GM19468 (cell line): Measurements from ENCODE around the gene METTL23.

Experiments
- ATAC-seq: cut with Tn5 transposase; IDR thresholded peaks from one replicate; pipeline ENCODE4 v1.9.1; 2021; ENCODE audit warnings: mild to moderate bottlenecking, moderate library complexity, moderate number of reproducible peaks; ENCODE audit not compliant: unreplicated experiment; ENCODE audit errors: extremely low read depth

The METTL23 gene, protein sequence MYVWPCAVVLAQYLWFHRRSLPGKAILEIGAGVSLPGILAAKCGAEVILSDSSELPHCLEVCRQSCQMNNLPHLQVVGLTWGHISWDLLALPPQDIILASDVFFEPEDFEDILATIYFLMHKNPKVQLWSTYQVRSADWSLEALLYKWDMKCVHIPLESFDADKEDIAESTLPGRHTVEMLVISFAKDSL

DNA sequence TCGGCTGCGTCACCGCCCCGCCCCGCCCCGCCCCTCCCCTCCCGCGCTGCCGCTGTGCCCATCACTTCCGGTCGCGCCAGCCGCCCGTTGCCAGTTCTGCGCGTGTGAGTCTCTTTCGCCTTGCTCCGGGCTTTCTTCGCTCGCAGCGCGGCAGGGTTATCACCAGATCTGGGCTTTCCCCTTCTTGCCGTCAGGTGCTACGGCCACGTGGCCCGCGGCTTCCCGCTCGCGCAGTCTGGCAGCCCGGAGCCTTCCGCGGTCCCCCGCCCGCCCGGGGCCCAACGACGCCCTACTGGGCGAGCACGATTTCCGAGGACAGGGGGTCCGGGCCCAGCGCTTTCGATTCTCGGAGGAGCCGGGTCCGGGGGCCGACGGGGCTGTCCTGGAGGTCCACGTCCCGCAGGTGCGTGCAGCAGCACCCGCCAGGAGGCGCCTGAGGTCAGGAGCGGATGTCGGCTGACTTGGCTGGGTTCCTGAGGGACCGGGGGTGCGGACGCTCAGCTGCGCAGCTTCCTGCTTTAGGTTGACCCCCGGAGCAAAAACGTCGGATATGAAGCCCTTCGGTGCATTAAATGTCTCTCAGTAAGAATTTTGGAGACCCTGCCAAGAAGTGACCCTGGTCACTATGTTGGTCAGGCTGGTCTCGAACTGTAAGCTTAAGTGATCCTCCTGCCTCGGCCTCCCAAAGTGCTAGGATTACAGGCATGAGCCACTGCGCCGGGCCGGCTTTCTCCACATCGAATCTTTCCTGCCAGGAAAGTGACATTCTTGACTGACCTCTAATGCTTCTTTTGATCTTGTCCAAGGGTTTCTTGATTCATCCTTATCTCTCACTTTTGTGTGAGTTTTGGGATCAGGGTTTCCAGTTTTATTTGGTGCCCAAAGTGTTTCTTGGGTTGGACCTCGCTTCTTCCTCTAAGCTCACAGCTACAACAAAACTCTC is at the start of gene METTL23:
Gene METTL23, plus strand, starts transcription at position 64 of the 943 bp plus-strand sequence. CDS start 2,872 bp downstream, outside the sequence.
- ATAC-seq, result peak; percentile 44

DNA sequence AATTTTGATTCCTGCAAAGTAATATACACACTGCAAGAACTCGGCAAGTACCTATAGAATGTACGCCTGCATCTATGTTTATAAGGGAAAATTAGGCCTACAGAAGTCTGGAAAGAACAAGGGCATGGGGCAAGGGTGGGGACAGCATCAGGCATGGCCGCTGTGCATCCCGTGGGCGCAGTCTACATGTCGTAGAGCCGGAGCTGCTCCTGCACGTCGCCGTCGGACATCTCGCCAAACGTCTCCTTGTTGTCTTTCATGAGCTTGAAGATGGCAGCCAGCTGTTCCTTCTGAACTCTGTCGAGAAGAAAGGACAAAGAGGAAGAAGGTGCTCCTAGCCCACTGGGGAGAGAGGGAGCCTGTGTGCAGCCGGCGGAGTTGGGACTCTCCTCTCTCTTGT is 49.2 kb upstream of the METTL23 start:
- no peak for ATAC-seq

DNA sequence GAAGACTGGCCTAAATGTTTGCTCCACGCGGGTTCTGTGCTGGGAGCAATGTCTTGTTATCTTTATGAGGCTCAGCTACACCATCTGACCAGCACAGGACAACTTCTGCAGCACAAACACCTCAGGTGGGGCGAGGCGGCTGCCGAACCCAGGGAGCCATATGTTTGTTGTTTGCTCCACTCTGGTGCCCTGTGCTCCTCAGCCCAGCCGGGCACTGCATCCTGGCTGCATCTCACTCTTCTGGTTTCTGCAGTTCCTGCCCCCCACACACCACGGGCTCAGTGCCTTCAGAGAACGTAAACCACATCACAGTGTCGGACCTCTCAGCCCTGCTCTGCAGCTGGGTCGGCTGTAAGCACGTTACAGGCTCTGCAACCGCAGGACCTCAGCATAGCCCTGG is 48.3 kb upstream of the METTL23 start:
- ATAC-seq, result no peak

DNA sequence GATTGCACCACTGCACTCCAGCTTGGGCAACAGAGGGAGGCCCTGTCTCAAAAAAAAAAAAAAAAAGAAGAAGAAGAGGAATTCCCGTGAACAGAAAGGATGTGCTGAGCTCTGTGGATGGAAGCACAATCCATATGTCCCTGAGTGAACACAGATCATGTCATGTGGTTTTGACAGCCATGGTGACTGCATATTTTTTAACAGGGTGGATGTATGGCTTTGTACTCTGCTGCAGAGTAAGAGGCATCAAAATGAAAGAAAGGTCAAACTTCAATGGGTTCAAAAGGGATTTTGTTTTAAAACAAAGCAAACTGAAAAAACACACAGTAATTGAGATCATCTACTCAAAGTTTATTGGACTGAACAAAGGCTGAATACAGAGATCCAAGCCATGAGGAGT is 47.4 kb upstream of the METTL23 start:
- ATAC-seq, result no peak

DNA sequence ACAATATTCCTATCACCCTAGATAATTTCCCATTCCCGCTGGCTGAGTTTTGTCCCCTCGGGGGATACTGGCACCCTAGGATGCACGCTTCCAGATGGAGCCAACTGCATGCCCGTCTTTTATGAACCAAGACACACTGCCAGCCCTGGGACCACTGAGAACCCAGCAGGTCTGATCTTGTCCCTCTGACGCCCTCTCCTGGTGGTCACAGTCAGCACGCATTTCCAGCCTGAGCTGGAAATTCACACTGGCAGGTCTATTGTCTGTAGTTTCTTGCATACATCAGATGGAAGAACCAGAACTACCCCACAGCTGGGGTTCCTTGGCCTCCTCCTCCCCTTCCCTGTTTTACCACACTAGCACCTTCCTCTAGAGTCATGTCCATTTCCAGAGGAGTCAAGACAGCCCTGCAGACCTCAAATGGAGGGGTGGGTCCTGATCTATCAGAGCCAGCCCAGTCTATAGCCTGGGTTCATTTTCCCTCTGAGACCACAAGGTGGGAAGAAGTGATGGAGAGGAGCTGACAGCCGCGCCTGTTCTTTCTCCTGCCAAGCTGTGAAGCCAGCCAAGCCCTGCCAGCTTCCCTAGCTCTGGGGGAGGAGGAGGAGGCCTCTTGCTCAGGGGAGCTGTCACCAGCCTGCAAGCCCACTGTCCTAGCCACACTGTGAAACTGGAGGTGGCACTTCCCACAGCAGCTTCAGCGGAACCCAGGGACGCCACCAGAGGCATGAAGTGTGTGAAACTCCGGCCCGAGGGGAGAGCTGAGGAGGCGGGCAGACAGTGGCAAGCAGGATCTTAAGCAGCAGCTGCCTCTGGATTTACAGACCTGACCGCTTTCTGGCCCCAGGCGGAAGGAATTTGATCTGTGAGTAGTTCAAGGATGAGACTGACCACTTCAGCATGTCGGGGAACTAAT is 45.2 kb upstream of the METTL23 start:
- ATAC-seq, result no peak

DNA sequence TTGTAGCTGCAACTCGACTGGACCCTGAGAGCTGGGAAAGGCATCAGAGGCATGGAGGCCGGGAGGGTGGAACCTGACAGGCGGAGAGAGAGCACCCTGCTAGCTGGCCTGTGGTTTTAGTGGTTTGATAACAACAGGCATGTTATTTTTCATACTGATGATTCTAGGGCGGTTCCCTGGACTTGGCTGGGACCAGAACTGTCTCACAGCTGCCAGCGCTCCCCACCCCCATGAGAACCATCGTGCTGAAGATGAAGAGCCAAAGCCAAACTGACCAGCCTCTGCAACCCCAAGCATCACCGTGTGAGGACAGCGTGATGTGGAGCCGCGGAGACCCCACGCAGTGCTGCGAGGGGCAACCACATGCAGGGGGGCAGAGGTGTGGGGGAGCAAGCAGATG is 44.3 kb upstream of the METTL23 start:
- no peak for ATAC-seq

DNA sequence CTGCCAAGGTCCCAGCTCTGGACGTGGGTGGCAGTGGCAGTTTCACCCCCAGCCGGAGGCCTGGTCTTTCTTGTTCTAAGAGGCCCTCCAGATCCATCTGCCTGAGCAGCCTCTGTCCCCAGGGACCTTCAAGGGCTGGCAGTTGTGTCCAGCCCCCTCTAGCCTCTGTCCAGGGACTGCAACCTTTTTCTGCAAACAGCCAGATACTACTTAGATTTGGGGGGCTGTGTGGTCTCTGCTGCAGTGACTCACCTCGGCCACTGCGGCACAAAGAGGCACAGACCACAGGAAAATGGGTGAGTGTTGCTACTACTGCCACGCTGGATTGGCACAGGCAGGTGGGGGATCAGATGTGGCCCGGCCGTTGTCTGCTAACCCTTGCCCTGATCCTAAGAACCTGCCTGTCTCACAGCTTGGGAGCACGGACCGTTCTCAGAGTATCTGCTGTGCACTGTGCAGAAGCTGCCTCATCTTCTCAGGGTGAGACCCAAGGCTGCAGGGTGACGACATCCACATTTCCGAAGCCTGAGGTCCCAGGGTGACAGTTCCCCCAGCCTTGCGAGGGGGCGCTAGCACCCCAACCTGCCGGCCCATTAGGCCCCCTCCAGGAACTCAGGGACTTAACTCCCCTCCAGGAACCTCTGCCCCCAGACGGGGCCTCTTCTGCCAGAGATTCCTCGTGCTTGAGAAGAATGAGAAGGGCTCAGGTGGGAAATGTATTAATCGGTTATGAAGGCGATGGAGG is 43.5 kb upstream of the METTL23 start:
- no peak for ATAC-seq

DNA sequence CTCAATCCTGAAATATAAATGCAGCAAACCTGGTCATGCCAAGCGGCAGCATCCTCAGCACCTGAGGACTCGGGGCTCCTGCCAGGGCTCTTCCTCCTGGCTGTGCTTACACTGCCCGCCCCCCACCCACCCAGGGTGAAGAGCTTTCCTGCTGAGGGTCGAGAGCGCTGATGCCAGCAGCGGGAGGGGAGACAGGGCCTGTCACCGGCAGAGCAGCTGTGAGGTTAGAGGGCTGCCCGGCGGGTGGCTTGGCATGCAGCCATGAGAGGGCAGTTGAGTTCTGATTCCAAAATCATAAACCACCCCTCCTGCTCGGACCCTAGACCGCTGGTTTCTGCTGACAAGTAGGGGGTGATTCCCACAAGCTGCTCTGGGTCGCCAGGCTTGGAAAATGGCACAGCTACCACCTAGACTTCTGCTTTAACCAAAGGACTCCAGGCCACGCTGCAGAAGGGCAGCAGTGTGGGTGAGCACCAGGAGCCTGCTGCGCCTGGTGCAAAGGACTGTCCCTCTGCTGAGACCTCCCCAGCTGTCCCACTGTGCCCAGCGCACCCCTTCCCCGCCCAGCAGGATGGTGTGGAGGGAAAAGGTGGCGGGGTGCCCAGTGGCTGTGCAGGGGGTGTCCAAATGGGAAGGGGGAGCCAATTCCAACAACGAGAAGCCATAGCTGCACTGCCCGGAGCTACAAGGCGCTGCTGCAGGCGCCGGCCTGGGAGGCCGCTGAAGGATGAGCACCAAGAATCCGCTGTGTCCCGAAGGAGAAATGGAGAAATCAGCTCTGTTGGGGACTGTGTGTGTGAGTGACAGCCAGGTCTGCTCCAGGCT is 42.5 kb upstream of the METTL23 start:
- ATAC-seq, result no peak

DNA sequence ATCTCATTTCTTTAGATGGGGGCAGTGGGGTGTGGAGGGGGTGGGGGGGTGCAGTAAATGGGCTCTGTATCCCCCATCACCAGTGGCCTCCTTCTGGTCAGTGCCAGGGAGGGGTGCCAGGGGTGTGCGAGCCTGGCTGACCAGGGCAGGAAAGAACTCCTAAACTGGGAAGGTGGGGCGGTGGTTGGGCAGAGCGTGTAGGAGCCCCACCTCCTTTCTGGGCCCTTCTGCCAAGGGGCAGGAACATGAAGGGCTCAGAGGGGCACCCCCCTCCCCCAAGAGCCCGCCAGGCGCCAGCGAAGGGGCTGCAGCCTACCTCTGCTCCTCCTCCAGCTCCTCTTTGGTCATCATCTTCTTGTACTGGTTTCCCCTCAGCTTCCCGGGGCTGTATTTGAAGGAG is 41.9 kb upstream of the METTL23 start:
- no peak for ATAC-seq

DNA sequence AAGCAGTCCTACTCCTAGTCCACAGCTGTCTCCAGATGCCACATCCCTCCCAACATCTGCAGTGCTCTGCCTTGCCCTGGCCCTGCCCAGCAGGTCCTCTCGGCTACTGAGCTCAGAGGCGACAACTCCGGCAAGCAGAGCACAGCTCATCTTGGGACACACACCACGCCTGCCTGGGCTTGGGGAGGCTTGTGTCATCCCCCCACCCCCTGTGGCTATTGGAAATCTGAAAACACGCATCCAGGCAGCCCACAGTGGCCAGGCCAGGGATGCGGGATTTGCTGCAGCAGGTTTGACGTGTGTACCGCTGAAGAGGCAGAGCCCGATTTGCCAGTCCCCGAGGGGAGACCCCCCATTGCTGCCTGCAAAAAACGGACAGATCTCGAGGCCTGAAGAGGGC is 41.3 kb upstream of the METTL23 start:
- no peak for ATAC-seq

DNA sequence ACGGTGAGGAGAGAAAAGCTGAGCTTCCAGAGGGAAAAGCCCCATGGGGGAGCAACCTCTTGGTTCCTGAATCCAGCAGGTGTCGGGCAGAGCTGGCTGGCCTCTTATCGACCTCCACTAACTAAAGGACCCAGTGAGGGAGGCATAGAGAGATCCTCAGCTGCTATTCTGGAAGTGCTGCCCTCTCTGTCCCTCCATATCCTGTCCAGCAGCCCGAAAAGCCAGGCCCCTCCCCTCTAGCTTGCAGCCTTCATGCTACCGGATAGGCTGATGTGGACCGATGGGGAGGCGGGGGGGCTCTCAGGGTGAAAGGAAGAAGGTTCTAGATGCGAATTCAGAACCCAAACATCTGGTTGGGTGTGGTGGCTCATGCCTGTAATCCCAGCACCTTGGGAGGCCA is 40.8 kb upstream of the METTL23 start:
- ATAC-seq, result no peak

DNA sequence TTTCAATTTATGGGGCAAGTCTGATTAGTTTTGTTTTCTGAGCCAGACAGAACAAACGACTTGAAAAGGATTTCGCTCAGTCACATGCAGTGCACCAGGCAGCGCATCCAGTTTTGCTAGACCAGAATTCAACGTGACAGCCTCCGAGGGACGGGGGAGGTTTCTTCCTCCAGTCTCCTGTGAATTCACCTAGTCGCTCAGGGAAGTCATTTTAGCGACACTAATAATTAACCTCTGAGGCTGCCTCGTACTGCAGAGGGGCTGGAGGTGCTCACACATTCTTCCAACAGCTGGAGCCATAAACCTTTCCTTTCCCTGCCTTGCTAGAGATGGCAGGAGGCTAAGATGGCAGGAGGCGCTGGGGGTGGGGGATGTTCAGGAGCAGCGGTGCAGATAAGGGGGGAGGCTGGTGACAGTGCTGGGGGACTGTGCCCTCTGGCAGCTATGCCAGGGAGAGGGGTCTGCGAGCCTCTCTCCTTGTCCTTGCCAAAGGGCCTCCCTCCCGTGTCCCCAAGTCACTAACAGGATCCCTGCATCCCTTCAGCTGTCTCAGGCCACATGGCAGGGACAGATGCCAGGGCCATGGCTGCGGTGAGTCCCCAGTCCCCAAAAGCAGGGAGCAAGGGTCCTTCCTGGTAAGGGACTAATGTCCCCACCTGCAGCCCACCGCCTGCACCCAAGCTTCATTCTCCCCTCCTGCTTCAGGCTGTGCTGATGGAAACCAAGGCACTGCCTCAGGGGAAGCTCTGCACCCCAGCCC is 39.9 kb upstream of the METTL23 start:
- no peak for ATAC-seq

DNA sequence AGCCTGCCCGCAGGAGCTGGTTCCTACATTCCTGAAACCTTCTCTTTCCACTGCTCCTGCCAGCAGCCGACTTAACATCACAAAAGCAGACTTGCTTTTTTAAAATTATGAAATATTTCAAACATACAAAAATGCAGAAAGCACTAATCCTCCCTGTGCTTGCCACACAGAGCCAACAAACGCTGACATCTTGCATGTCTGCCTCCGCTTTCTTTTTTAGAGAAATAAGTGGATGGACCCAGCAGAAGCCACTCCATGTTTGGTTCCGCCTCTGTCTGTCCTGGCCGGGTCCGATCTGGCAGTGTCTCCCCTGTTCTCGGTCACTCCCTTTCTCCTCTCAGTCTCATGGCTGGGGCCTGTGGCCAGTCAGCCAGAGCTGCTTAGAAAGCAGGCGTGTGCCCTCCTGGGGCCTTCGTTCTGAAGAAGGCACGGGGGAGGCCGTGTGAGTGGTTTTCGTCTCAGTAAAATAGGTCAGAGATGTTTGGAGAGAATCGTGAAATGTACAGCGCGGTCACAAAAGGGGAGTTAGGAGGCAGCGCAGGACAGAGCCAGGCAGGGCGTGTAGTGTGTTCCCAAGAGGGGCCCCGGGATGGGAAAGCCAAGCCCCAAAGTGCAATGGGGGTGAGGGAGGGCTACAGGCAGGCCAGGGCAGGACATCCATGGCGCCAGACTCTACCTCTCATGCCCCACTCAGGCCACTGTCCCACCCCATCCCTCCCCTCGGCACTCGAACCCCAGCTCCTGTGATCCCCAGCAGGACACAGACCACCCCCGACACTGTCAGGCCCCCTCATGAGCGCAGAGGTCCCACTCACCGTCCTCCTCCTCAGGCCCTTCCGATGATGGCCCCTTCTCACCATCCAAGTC is 39.1 kb upstream of the METTL23 start:
- ATAC-seq, result no peak

DNA sequence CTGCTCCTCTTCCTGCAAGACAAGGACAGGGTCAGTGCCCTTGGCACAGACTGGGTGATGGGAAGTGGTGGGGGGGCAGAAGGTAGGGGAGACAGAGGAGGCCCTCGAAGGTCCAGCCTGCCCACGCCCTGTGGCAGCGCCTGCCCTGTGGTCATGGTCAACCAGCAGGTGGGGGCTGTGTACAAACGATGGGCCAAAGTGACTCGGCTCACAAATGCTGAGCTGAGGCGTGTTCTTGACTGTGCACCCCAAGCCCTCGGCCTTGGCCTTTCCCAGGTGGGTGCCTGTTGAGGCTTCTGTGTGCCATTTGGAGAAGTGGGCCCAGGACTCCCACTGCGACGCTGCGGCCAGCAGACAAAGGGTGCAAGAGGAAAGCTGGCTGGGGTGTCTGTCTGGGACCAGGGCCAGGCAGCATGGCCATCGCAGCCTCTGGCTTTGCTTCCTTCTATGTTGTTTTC is 38.4 kb upstream of the METTL23 start:
- ATAC-seq, result no peak

DNA sequence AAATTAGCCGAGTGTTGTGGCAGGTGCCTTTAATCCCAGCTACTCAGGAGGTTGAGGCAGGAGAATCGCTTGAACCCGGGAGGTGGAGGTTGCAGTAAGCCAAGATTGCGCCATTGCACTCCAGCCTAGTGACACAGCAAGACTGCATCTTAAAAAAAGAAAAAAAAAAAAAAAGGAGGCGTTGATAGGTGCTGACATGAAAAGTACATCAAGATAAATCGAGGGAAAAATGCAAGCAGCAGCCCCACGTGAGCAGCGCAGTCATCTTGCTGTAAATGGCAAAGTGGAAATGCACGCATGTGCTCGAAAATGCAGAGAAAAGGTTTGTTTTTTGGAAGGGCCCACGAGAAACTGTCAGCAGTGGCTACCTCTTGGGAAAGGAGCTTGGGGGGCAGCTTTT is 36.8 kb upstream of the METTL23 start:
- no peak for ATAC-seq

DNA sequence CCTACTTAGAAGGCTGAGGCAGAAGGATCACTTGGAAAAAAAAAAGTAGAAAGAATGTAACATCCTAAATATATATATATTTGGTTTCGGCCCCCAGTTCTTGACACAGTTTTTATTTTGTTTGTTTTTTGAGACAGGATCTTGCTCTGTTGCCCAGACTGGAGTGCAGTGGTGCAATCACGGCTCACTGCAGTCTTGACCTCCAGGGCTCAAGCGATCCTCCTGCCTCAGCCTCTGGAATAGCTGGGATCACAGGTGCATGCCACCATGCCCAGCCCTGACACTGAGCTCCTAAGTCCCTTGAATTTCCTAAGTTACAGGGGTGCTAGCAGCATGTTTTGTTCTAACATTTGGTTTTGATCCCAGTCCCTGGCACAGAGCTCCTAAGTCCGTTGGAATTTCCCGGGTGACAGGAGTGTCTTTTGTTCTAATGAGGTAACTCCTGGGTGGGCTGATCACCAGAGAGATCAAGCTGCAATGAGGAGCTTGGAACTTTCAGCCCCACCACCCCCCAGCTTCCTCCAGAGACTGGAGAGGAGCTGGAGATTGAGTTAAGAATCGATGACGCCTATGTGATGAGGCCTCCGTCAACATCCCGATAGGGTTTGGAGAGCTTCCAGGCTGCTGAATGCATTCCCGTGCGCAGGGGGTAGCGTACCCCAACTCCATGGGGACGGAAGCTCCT is 35.9 kb upstream of the METTL23 start:
- ATAC-seq, result no peak
